Measurements from ENCODE around the gene ZNF33A. TPM values are rescaled to one million over a fixed set of nuclear protein-coding genes. Genes with fewer than 3 reads are reported as not detected.

Gene ZNF33A
- total RNA-seq, 2 donors from 2014 or later, result 45.9 to 50.7 TPM

DNA sequence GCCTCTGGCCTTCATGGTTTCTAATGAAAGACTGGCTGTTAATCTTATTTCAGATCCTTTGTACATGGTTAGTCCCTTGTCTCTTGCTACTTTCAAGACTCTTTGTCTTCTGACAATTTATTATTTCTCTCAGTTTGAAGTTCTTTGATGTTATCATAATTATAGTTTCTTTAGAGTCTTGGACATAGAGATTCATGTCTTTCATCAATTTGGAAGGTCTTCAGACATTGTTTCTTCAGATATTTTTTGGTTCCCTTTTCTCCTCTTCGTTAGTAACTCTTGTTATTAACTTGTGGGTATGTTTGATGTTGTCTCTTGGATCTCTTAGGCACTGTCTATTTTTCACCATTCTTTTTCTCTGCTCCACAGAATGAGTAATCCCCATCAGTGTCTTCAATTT lies 92.4 kb downstream of the ZNF33A start:
- Histone ChIP-seq H3K27me3 (ENCODE audit: control insufficient read depth, insufficient read depth, low read length, poor library complexity, severe bottlenecking) (no peaks in the 10 kb centered on the region), H3K4me1 (ENCODE audit: control insufficient read depth, insufficient read depth, low read length) (no peaks in the 10 kb centered on the region), H3K36me3 (ENCODE audit: control insufficient read depth, insufficient read depth, low read length) (peaks cover 7% of the 10 kb centered on the region), H3K27ac (ENCODE audit: low read depth, low read length) (no peak overlapping the region), H3K4me3 (ENCODE audit: low read length) (no peak overlapping the region), H3K9ac (ENCODE audit: extremely low read depth, low read length, poor library complexity, severe bottlenecking) (no peak overlapping the region), H3K9me3 (ENCODE audit: control insufficient read depth, low read length) (peaks cover 79% of the 10 kb centered on the region)
- Mint-ChIP-seq H3K4me1 (no peaks in the 10 kb centered on the region), H3K36me3 (ENCODE audit: low read depth) (peaks cover 90% of the 10 kb centered on the region), H3K4me3 (no peak overlapping the region), H3K27me3 (ENCODE audit: insufficient read depth) (no peaks in the 10 kb centered on the region), H3K9me3 (peaks cover 93% of the 10 kb centered on the region), H3K27ac (no peak overlapping the region)
- DNase-seq, result no peak
- no peak for TF ChIP-seq CTCF (conservative IDR thresholded peaks at IDR 0.05)
- no CpG with 5 or more reads among the region's 1 CpG for WGBS, 2 experiments (ENCODE audit: insufficient coverage in 1 of 2, insufficient read length in 1 of 2)

DNA sequence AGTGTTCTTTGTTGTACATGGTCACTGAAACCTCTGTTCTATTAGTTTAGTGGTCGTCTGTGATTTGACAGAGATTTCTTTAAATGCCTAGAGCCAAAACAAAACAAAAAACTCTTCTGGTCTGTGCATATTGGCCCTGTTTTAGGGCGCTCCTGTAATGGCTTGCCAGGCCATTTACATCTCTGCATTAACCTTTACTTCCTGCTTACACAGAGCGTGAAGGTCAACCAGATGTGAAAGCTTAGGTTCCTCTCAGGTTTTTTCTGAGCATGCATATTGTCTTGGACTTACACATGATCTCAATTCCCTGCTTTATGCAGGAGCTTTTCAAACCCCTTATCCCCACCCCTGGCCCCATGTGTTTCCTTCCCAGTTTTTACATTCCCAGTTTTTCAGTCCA lies 93.3 kb downstream of the ZNF33A start:
- Histone ChIP-seq H3K9ac (ENCODE audit: extremely low read depth, low read length, poor library complexity, severe bottlenecking) (no peak overlapping the region), H3K4me1 (ENCODE audit: control insufficient read depth, insufficient read depth, low read length) (no peaks in the 10 kb centered on the region), H3K9me3 (ENCODE audit: control insufficient read depth, low read length) (peaks cover 76% of the 10 kb centered on the region), H3K36me3 (ENCODE audit: control insufficient read depth, insufficient read depth, low read length) (peaks cover 7% of the 10 kb centered on the region), H3K27ac (ENCODE audit: low read depth, low read length) (no peak overlapping the region), H3K27me3 (ENCODE audit: control insufficient read depth, insufficient read depth, low read length, poor library complexity, severe bottlenecking) (no peaks in the 10 kb centered on the region), H3K4me3 (ENCODE audit: low read length) (no peak overlapping the region)
- no peaks in the 10 kb centered on the region for H3K4me1 Mint-ChIP-seq
- peaks cover 99% of the 10 kb centered on the region for H3K9me3 Mint-ChIP-seq
- TF ChIP-seq CTCF (conservative IDR thresholded peaks at IDR 0.05), result no peak
- H3K4me3 Mint-ChIP-seq, result no peak overlapping the region
- 81 to 83% methylated on average over 2 to 3 of the region's 3 CpGs for WGBS, 2 experiments (ENCODE audit: insufficient coverage in 1 of 2, insufficient read length in 1 of 2)
- H3K27me3 Mint-ChIP-seq (ENCODE audit: insufficient read depth), result no peaks in the 10 kb centered on the region
- no peak for DNase-seq
- H3K27ac Mint-ChIP-seq, result no peak overlapping the region
- H3K36me3 Mint-ChIP-seq (ENCODE audit: low read depth), result peaks cover 82% of the 10 kb centered on the region

- Mint-ChIP-seq H3K9me3 (peaks cover 94% of the 10 kb centered on the region), H3K36me3 (ENCODE audit: low read depth) (peaks cover 40% of the 10 kb centered on the region), H3K4me3 (no peak overlapping the region), H3K27ac (no peak overlapping the region), H3K4me1 (no peaks in the 10 kb centered on the region), H3K27me3 (ENCODE audit: insufficient read depth) (no peaks in the 10 kb centered on the region)
- no peak for DNase-seq
- peaks cover 26% of the 10 kb centered on the region for H3K36me3 ChIP-seq (ENCODE audit: control insufficient read depth, insufficient read depth, low read length)
- H3K9ac ChIP-seq (ENCODE audit: extremely low read depth, low read length, poor library complexity, severe bottlenecking), result no peak overlapping the region
- H3K9me3 ChIP-seq (ENCODE audit: control insufficient read depth, low read length), result peaks cover 75% of the 10 kb centered on the region
- no peak overlapping the region for H3K27ac ChIP-seq (ENCODE audit: low read depth, low read length)
- H3K4me1 ChIP-seq (ENCODE audit: control insufficient read depth, insufficient read depth, low read length), result no peaks in the 10 kb centered on the region
- H3K4me3 ChIP-seq (ENCODE audit: low read length), result no peak overlapping the region
- no peaks in the 10 kb centered on the region for H3K27me3 ChIP-seq (ENCODE audit: control insufficient read depth, insufficient read depth, low read length, poor library complexity, severe bottlenecking)
- no peak for TF ChIP-seq CTCF (conservative IDR thresholded peaks at IDR 0.05)
- 91 to 93% methylated on average over 2 of the region's 2 CpGs for WGBS, 2 experiments (ENCODE audit: insufficient coverage in 1 of 2, insufficient read length in 1 of 2)
Measured at GRCh38 chr10:38112159-38112558, 101.7 kb downstream of the ZNF33A start.

Other genes with a start within 250 kb of the ZNF33A start
- gene ZNF248, start 153.1 kb upstream of the ZNF33A start, total RNA-seq, result 10 to 100 TPM in 1 of 2 donors, 1 to 10 TPM in 1; 7.2 to 17.8 TPM
- 1 to 10 TPM in 1 of 2 donors, under 1 TPM in 1; 0.55 to 1.8 TPM for gene ZNF25, start 34.0 kb upstream of the ZNF33A start, total RNA-seq
- 10 to 100 TPM; 11.0 to 11.4 TPM for gene ZNF37A, start 83.7 kb downstream of the ZNF33A start, total RNA-seq